ENCODE data around the gene TBC1D5.
"Not testable (repeated sequence)": the region's sequence is repeated elsewhere in the genome, so short reads cannot be mapped to it uniquely, and the experiment has no call there.

The TBC1D5 gene

GRCh38 chr3:17411157-17411877 lies 331.1 kb downstream of the TBC1D5 start:
- DNase-seq (ENCODE audit: low read depth, low spot score), result no peak

GRCh38 chr3:17407576-17407975 lies 334.9 kb downstream of the TBC1D5 start:
- DNase-seq (ENCODE audit: low read depth, low spot score), result no peak

GRCh38 chr3:17404548-17404947 lies 337.9 kb downstream of the TBC1D5 start:
- no peak for DNase-seq (ENCODE audit: low read depth, low spot score)

- DNase-seq (ENCODE audit: low read depth, low spot score), result no peak
Observed at GRCh38 chr3:17402442-17402841, 340.0 kb downstream of the TBC1D5 start.

- no peak for DNase-seq (ENCODE audit: low read depth, low spot score)
Observed at GRCh38 chr3:17401912-17402311, 340.5 kb downstream of the TBC1D5 start.

GRCh38 chr3:17399586-17399985 lies 342.8 kb downstream of the TBC1D5 start:
- no peak for DNase-seq (ENCODE audit: low read depth, low spot score)

GRCh38 chr3:17398959-17399551 lies 343.4 kb downstream of the TBC1D5 start:
- DNase-seq (ENCODE audit: low read depth, low spot score), result no peak

GRCh38 chr3:17396036-17396435 lies 346.4 kb downstream of the TBC1D5 start:
- DNase-seq (ENCODE audit: low read depth, low spot score), result no peak

- DNase-seq (ENCODE audit: low read depth, low spot score), result no peak
Observed at GRCh38 chr3:17394541-17395155, 347.8 kb downstream of the TBC1D5 start.

- DNase-seq (ENCODE audit: low read depth, low spot score), result not testable (repeated sequence)
Observed at GRCh38 chr3:17392516-17392915, 349.9 kb downstream of the TBC1D5 start.

- no peak for DNase-seq (ENCODE audit: low read depth, low spot score)
Observed at GRCh38 chr3:17390785-17391184, 351.6 kb downstream of the TBC1D5 start.

GRCh38 chr3:17387108-17387507 lies 355.3 kb downstream of the TBC1D5 start:
- no peak for DNase-seq (ENCODE audit: low read depth, low spot score)

GRCh38 chr3:17386432-17386831 lies 356.0 kb downstream of the TBC1D5 start:
- DNase-seq (ENCODE audit: low read depth, low spot score), result no peak

GRCh38 chr3:17384567-17385296 lies 357.7 kb downstream of the TBC1D5 start:
- no peak for DNase-seq (ENCODE audit: low read depth, low spot score)

- DNase-seq (ENCODE audit: low read depth, low spot score), result no peak
Observed at GRCh38 chr3:17373304-17373703, 369.1 kb downstream of the TBC1D5 start.

GRCh38 chr3:17372362-17373210 lies 369.8 kb downstream of the TBC1D5 start:
- no peak for DNase-seq (ENCODE audit: low read depth, low spot score)

- DNase-seq (ENCODE audit: low read depth, low spot score), result no peak
Observed at GRCh38 chr3:17369973-17370372, 372.5 kb downstream of the TBC1D5 start.

GRCh38 chr3:17367171-17367570 lies 375.3 kb downstream of the TBC1D5 start:
- no peak for DNase-seq (ENCODE audit: low read depth, low spot score)

- no peak for DNase-seq (ENCODE audit: low read depth, low spot score)
Observed at GRCh38 chr3:17360991-17361390, 381.4 kb downstream of the TBC1D5 start.

- DNase-seq (ENCODE audit: low read depth, low spot score), result no peak
Observed at GRCh38 chr3:17359911-17360310, 382.5 kb downstream of the TBC1D5 start.

- no peak for DNase-seq (ENCODE audit: low read depth, low spot score)
Observed at GRCh38 chr3:17357035-17357710, 385.3 kb downstream of the TBC1D5 start.
